Epithelial cell of proximal tubule (primary cell): ENCODE data around the gene UBE2H. TPM values are rescaled to one million over a fixed set of nuclear protein-coding genes. Genes with fewer than 3 reads are reported as not detected.

Experiments used
- DNase-seq: peaks from one replicate; pipeline ENCODE4 v3.0.0-alpha.2; 2011; ENCODE audit warnings: low read depth
- H3K4me3 ChIP-seq: 2 replicates; pipeline ENCODE4 v1.5.1; 2011; ENCODE audit warnings: low read depth, mild to moderate bottlenecking, low read length
- total RNA-seq: library from RNA; depleted of rRNA; stranded (reverse); fragments of >200 nt; gene quantifications from 2 replicates; pipeline ENCODE4 v1.2.3, GENCODE V29; 2015
- TF ChIP-seq, protein P1 (sequence below): conservative IDR thresholded peaks from 2 replicates; pipeline ENCODE4 v1.5.1; 2012; ENCODE audit warnings: low read depth, mild to moderate bottlenecking, low read length

UBE2H gene
- total RNA-seq, 1 donor from 2014 or later: 88.1 TPM

DNA sequence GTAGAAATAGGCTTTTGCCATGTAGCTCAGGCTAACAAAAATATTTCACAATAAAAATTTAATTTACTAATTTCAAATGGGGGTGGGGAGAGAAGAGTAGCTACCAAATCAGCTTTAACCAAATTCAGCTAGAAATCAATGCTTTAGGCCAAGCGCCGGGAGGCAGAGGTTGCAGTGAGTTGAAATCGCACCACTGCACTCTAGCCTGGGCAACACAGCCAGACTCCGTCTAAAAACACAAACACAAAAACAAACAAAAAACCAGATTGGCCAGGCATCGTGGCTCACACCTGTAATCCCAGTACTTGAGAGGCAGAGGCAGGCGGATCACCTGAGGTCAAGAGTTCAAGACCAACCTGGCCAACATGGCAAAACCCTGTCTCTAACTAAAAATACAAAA is 9.4 kb downstream of the UBE2H start:
- TF ChIP-seq, protein P1, sequence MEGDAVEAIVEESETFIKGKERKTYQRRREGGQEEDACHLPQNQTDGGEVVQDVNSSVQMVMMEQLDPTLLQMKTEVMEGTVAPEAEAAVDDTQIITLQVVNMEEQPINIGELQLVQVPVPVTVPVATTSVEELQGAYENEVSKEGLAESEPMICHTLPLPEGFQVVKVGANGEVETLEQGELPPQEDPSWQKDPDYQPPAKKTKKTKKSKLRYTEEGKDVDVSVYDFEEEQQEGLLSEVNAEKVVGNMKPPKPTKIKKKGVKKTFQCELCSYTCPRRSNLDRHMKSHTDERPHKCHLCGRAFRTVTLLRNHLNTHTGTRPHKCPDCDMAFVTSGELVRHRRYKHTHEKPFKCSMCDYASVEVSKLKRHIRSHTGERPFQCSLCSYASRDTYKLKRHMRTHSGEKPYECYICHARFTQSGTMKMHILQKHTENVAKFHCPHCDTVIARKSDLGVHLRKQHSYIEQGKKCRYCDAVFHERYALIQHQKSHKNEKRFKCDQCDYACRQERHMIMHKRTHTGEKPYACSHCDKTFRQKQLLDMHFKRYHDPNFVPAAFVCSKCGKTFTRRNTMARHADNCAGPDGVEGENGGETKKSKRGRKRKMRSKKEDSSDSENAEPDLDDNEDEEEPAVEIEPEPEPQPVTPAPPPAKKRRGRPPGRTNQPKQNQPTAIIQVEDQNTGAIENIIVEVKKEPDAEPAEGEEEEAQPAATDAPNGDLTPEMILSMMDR: no peak
- H3K4me3 ChIP-seq: no peak overlapping the region
- DNase-seq: no peak

DNA sequence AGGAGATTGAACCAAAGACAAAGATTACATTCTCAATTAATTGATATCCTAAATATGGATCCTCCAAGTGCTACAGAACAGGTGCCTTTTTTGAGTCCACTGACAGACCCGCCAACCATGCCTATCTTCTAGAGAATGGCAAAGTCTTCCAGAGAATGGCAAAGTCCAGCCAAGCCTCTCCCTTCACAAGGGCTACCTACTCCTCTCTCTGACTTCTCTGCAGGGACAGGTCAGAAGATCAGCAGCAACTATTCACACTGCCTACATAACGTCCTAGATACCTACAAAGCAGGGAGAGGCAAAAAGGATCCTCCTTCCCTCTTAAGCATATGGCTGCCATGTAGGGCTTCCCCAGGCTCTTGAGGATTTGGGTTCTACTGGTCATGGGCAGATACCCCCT is 12.4 kb downstream of the UBE2H start:
- H3K4me3 ChIP-seq: no peak overlapping the region
- TF ChIP-seq, protein P1: no peak
- DNase-seq: no peak

DNA sequence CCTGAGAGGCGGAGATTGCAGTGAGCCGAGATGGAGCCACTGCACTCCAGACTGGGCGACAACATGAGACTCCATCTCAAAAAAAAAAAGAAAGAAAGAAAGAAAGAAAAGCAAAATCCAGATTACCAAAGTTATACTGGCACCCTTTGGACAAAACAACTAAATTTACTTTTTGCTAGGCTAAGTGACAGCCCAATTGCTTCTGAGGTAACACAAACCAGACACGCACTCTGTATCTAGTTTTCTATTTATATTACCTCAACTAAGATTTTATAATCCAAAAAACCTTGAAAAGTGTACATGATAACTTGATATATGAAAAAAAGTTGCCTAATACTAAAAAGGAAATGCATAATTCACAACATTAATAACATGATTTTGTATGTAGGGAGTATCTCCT is 12.9 kb downstream of the UBE2H start:
- TF ChIP-seq, protein P1: no peak
- DNase-seq: no peak
- no peak overlapping the region for H3K4me3 ChIP-seq

DNA sequence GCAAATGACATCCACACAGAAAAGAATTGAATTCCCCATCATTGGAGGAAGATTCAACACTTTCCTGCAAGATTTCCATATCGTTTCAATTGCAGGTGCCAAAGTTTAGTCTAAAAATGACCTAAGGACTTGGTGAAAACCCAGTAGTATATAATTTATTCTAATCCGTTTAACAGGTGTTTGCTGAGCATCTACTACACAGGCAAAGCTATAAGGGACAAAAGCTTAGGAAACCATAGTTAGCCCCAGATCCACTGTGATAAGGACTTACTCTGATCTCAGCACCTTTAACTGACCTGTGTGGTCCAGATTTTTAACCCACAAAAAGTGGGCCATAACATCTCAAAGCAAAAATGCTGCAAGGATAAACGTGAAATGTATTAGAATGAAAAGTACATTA is 19.1 kb downstream of the UBE2H start:
- TF ChIP-seq, protein P1: no peak
- no peak overlapping the region for H3K4me3 ChIP-seq
- DNase-seq: no peak

DNA sequence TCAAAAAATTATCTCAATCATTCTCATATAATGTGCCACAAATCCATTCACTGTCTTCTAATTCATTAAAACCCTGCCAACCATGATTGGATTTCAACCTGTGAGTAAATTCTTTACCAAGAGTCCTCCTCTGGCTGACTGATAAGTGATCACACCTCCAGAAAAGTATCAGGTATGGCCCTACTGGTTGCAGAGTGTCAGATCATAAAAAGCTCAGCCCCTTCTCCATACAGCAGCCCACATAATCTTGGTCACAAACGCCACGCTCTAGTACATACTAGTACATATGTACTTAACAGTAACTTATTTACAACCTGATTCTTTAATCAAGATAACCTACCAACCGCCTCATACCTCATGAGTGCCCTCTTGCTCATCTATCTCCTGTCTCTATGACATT is 26.1 kb downstream of the UBE2H start:
- DNase-seq: no peak
- H3K4me3 ChIP-seq: no peak overlapping the region
- TF ChIP-seq, protein P1: no peak

DNA sequence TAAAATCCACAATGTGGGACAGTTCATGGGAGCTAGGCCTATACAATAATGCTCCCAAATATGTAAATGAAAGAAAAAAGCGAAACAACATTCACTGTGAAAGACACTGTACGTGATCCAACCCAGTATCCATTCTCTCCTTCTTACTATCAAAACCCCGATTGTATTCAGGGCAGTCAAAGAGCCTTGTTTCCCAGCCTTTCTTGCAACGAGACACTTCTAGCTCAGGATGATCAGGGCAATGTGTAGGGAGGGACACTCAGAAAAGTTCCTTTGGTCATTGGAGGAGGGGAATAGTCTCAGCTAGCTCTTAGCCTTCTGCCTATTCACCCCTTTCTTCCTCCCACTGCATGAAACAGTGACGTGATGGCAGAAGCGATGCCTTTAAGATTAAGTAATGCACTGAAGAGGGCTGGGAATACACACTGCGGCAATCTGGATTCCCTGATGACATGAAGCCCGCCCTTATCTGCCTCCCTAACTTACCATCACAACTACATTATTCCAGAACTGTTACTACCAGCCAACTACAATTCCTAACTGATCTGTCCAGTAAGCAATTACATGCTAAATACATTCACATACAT is 27.3 kb downstream of the UBE2H start:
- no peak overlapping the region for H3K4me3 ChIP-seq
- no peak for DNase-seq
- TF ChIP-seq, protein P1: no peak

DNA sequence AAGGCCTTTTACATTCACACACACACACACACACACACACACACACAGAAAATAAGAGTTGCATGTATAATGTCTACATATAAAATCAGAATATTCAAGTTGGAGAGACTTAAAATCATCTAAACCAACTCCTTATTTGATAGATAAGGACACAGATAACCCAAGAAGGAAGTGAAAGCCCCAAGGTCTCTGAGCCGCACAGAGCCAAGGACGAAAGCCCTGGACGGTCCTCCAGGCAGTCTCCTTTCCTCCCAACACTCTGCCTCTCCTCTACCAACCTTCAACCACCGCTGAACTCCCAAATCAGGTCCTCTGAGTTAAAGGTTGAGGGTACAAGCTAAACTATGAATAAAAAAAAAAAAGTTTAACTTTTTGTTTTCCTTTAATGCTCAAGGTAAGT is 28.2 kb downstream of the UBE2H start:
- H3K4me3 ChIP-seq: no peak overlapping the region
- TF ChIP-seq, protein P1: no peak
- DNase-seq: no peak
